DOHH2 (cell line): Measurements from ENCODE around the gene CCDC6.
"Not testable (repeated sequence)": the region's sequence is repeated elsewhere in the genome, so short reads cannot be mapped to it uniquely, and the experiment has no call there.

Experiments used
- H3F3A ChIP-seq: fragments of 200-600 bp; sonication (generic), shearing (Covaris generic); 2 replicates; pipeline ENCODE4 v1.6.0; 2016; ENCODE audit warnings: antibody characterized with exemption, mild to moderate bottlenecking; ENCODE audit not compliant: control insufficient read depth, insufficient read depth
- H3K27ac ChIP-seq: fragments of 200-600 bp; sonication (generic); 2 replicates; pipeline ENCODE4 v1.5.1; 2014; ENCODE audit warnings: low read depth, mild to moderate bottlenecking, low read length, moderate library complexity
- H3K27me3 ChIP-seq: fragments of 200-600 bp; sonication (generic); 2 replicates; pipeline ENCODE4 v1.6.1; 2014; ENCODE audit warnings: mild to moderate bottlenecking, low read length, mixed read lengths; ENCODE audit not compliant: control insufficient read depth
- H3K36me3 ChIP-seq: fragments of 200-600 bp; sonication (generic); 2 replicates; pipeline ENCODE4 v1.6.1; 2014; ENCODE audit warnings: mild to moderate bottlenecking, low read length, moderate library complexity, mixed read lengths; ENCODE audit not compliant: control insufficient read depth
- H3K4me1 ChIP-seq: fragments of 200-600 bp; sonication (generic); 2 replicates; pipeline ENCODE4 v1.6.1; 2014; ENCODE audit warnings: mild to moderate bottlenecking, low read length, mixed read lengths; ENCODE audit not compliant: control insufficient read depth
- H3K4me2 ChIP-seq: fragments of 200-600 bp; sonication (generic); 2 replicates; pipeline ENCODE4 v1.6.0; 2014; ENCODE audit warnings: mild to moderate bottlenecking, low read length, moderate library complexity
- H3K4me3 ChIP-seq: fragments of 200-600 bp; sonication (generic); 2 replicates; pipeline ENCODE4 v1.5.1; 2014; ENCODE audit warnings: mild to moderate bottlenecking, low read length, mixed read lengths
- H3K79me2 ChIP-seq: fragments of 200-600 bp; sonication (generic); 2 replicates; pipeline ENCODE4 v1.6.1; 2014; ENCODE audit warnings: mild to moderate bottlenecking, low read length, mixed read lengths; ENCODE audit not compliant: control insufficient read depth
- H3K9me2 ChIP-seq: fragments of 200-600 bp; sonication (generic); replicated peaks from 2 replicates; pipeline ENCODE4 v1.6.1; 2014; ENCODE audit warnings: mild to moderate bottlenecking, low read length, mixed read lengths; ENCODE audit not compliant: control insufficient read depth
- H3K9me3 ChIP-seq: fragments of 200-600 bp; sonication (generic); 2 replicates; pipeline ENCODE4 v1.6.1; 2014; ENCODE audit warnings: antibody characterized with exemption, low read length, mixed read lengths; ENCODE audit not compliant: control insufficient read depth, insufficient read depth
- H4K20me1 ChIP-seq: fragments of 200-600 bp; sonication (generic); 2 replicates; pipeline ENCODE4 v1.6.0; 2014; ENCODE audit warnings: low read depth, mild to moderate bottlenecking, antibody characterized with exemption, low read length, moderate library complexity; ENCODE audit not compliant: control insufficient read depth, insufficient read depth
- CTCF ChIP-seq: fragments of 200-600 bp; sonication (generic); IDR thresholded peaks from one replicate; pipeline ENCODE4 v1.5.1; 2014; ENCODE audit warnings: antibody characterized with exemption, mild to moderate bottlenecking, low read depth, low read length; ENCODE audit not compliant: poor library complexity, severe bottlenecking
- EZH2phosphoT487 ChIP-seq: fragments of 200-600 bp; sonication (generic); IDR thresholded peaks from 2 replicates; pipeline ENCODE4 v1.6.1; 2017; ENCODE audit warnings: borderline replicate concordance, mild to moderate bottlenecking, antibody characterized with exemption, low read length, moderate library complexity, mixed read lengths

Gene CCDC6

DNA sequence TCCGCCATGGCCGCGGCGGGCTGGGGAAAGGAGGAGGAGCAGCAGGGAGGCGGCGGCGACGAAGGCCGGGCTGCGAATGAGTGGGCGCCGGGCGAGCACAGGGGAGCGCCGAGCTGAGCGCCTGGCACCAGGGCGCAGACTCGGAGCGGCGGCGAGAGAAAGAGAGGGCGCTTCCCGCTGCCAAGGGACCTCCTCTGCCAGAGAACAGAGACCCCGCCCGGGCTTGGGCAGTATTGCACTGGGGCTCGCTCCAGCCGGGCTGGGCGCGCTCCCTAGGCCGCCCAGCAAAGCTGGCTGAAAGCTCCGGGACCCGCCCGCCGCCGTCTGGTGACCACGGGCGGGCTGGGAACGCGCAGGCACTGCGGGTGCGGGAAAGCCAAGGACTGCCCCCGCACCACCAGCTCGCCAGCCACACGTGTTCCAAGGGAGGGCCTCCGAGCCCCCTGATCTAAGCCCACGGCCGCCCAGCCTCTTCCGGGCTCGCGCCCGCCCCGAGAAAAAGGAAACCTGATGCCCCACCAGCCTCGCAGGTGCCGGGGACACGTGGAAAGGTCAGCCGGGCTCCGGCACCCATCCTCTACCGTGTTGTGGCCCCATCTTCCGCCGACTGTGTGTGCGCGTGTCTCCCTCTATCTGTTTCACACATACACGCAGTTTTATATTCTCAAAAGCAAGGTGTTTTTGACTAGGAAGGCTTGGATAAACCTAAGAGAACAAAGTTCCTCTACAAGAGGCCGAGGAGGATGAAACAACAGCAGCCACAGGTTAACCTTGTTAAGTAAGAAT lies at the start of gene CCDC6:
TSS of gene CCDC6 (minus strand) at position 140 of the 786 bp plus-strand sequence. CDS start at position 8, 132 bp downstream.
- TF ChIP-seq CTCF (peak; percentile 66), EZH2phosphoT487 (no peak)
- Histone ChIP-seq H3K27me3 (no peaks in the 10 kb centered on the region), H3K4me1 (peaks cover 45% of the 10 kb centered on the region), H3K9me3 (no peaks in the 10 kb centered on the region), H3F3A (peaks cover 11% of the 10 kb centered on the region), H3K4me2 (peak within 1 kb of the TSS; percentile 94), H3K36me3 (peaks cover 34% of the 10 kb centered on the region), H3K79me2 (peaks cover 52% of the 10 kb centered on the region), H3K27ac (peak within 1 kb of the TSS; percentile 74), H3K4me3 (peak within 1 kb of the TSS; percentile 95), H4K20me1 (peaks cover 18% of the 10 kb centered on the region), H3K9me2 (no peaks in the 10 kb centered on the region)

DNA sequence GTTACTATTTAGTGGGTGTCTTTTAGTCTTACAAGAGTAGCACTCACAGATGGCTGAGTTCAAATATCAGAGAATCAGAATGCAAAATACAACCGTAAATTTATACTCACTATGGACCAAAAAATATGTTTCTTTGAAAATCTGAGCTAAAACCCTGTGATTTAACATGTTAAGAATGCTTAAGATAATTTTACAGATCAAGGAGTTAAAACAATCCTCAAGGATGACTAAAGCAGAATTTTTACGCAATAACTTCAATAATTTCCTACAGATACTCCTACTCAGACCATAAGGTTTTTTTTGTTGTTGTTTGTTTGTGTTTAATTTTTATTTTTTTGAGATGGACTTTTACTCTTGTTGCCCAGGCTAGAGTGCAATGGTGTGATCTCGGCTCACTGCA lies 47.9 kb upstream of the CCDC6 start:
- Histone ChIP-seq H4K20me1 (no peaks in the 10 kb centered on the region), H3K27me3 (no peaks in the 10 kb centered on the region), H3K79me2 (no peaks in the 10 kb centered on the region), H3K27ac (no peak overlapping the region), H3K9me2 (no peaks in the 10 kb centered on the region), H3K36me3 (no peaks in the 10 kb centered on the region), H3K4me1 (no peaks in the 10 kb centered on the region), H3K4me2 (no peak overlapping the region), H3F3A (no peaks in the 10 kb centered on the region), H3K4me3 (no peak overlapping the region), H3K9me3 (no peaks in the 10 kb centered on the region)
- no peak for TF ChIP-seq CTCF
- no peak for TF ChIP-seq EZH2phosphoT487

DNA sequence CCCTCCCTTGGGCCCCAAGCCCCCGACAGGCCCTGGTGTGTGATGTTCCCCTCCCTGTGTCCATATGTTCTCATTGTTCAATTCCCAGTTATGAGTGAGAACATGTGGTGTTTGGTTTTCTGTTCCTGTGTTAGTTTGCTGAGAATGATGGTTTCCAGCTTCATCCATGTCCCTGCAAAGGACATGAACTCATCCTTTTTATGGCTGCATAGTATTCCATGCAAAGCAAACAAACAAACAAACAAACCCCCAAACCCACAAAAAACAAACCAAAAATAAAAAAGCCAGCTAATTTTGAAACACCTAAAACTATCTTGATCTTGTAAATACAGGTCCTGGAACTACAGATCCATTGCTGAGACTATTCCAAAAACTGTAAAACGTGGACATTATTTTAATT lies 47.4 kb upstream of the CCDC6 start:
- not testable (repeated sequence) for H3K79me2 ChIP-seq, H3K9me2 ChIP-seq, H4K20me1 ChIP-seq, H3K4me1 ChIP-seq, H3F3A ChIP-seq, H3K27me3 ChIP-seq, H3K4me2 ChIP-seq, H3K36me3 ChIP-seq, H3K4me3 ChIP-seq, H3K9me3 ChIP-seq, H3K27ac ChIP-seq

- Histone ChIP-seq H4K20me1 (no peaks in the 10 kb centered on the region), H3K4me1 (no peaks in the 10 kb centered on the region), H3K79me2 (no peaks in the 10 kb centered on the region), H3K4me2 (no peak overlapping the region), H3K9me2 (no peaks in the 10 kb centered on the region), H3K36me3 (no peaks in the 10 kb centered on the region), H3K9me3 (no peaks in the 10 kb centered on the region), H3K4me3 (no peak overlapping the region), H3F3A (no peaks in the 10 kb centered on the region), H3K27ac (no peak overlapping the region), H3K27me3 (no peaks in the 10 kb centered on the region)
- TF ChIP-seq CTCF (no peak), EZH2phosphoT487 (no peak)
Observed at GRCh38 chr10:59950105-59950504, 43.7 kb upstream of the CCDC6 start.
